Karpas-422 (cell line): ENCODE measurements around the gene DPH3. TPM values are rescaled to one million over a fixed set of nuclear protein-coding genes. Genes with fewer than 3 reads are reported as not detected.

Experiments
- DNase-seq: peaks from one replicate; pipeline ENCODE4 v3.0.0-alpha.2; 2015
- H2AFZ ChIP-seq: fragments of 200-600 bp; sonication (generic); 2 replicates; pipeline ENCODE4 v1.6.1; 2014; ENCODE audit warnings: antibody characterized with exemption, low read length, mixed read lengths
- H3K27ac ChIP-seq: fragments of 200-600 bp; sonication (generic); 2 replicates; pipeline ENCODE4 v1.5.1; 2014; ENCODE audit warnings: mild to moderate bottlenecking, low read length, moderate library complexity
- H3K27me3 ChIP-seq: fragments of 200-600 bp; sonication (generic); 2 replicates; pipeline ENCODE4 v1.6.1; 2014; ENCODE audit warnings: low read length, mixed read lengths
- H3K36me3 ChIP-seq: fragments of 200-600 bp; sonication (generic); 2 replicates; pipeline ENCODE4 v1.6.1; 2014; ENCODE audit warnings: low read length, mixed read lengths; ENCODE audit not compliant: insufficient read depth
- H3K4me1 ChIP-seq: fragments of 200-600 bp; sonication (generic); 2 replicates; pipeline ENCODE4 v1.6.1; 2014; ENCODE audit warnings: mild to moderate bottlenecking, low read length, mixed read lengths
- H3K4me2 ChIP-seq: fragments of 200-600 bp; sonication (generic); 2 replicates; pipeline ENCODE4 v1.6.1; 2014; ENCODE audit warnings: low read length, low read depth, mild to moderate bottlenecking; ENCODE audit not compliant: poor library complexity, severe bottlenecking
- H3K4me3 ChIP-seq: fragments of 200-600 bp; sonication (generic); 2 replicates; pipeline ENCODE4 v1.5.1; 2014; ENCODE audit warnings: mild to moderate bottlenecking, antibody characterized with exemption, low read length, mixed read lengths
- H3K79me2 ChIP-seq: fragments of 200-600 bp; sonication (generic); 2 replicates; pipeline ENCODE4 v1.6.1; 2014; ENCODE audit warnings: mild to moderate bottlenecking, low read length, mixed read lengths
- H3K9ac ChIP-seq: fragments of 200-600 bp; sonication (generic); 2 replicates; pipeline ENCODE4 v1.6.0; 2014; ENCODE audit warnings: low read length
- H3K9me2 ChIP-seq: fragments of 200-600 bp; sonication (generic), shearing (Covaris generic); replicated peaks from 2 replicates; pipeline ENCODE4 v1.6.0; 2014; ENCODE audit warnings: mild to moderate bottlenecking, low read length, moderate library complexity; ENCODE audit not compliant: insufficient read depth
- H3K9me3 ChIP-seq: fragments of 300-700, 200-600 bp; sonication (generic); 2 replicates; pipeline ENCODE4 v1.6.1; 2014; ENCODE audit warnings: low read length, mixed read lengths
- H4K20me1 ChIP-seq: fragments of 200-600 bp; sonication (generic); 2 replicates; pipeline ENCODE4 v1.6.1; 2014; ENCODE audit warnings: mild to moderate bottlenecking, antibody characterized with exemption, low read length, low read depth; ENCODE audit not compliant: insufficient read depth
- total RNA-seq: library from RNA; depleted of rRNA; stranded (reverse); fragments of >200 nt; shearing (Covaris generic); gene quantifications from 2 replicates; pipeline ENCODE4 v1.2.3, GENCODE V29; 2014; ENCODE audit warnings: low replicate concordance

DPH3 gene
- total RNA-seq, 1 experiment from 2014 or later = 22.2 TPM

- Histone ChIP-seq H3K79me2 (no peaks in the 10 kb centered on the region), H3K4me1 (peaks cover 36% of the 10 kb centered on the region), H3K27ac (no peak overlapping the region), H3K27me3 (no peaks in the 10 kb centered on the region), H3K4me3 (no peak overlapping the region), H4K20me1 (no peaks in the 10 kb centered on the region), H2AFZ (no peak overlapping the region), H3K9me2 (no peaks in the 10 kb centered on the region), H3K9ac (no peak overlapping the region), H3K36me3 (no peaks in the 10 kb centered on the region), H3K4me2 (no peak overlapping the region), H3K9me3 (no peaks in the 10 kb centered on the region)
- no peak for DNase-seq
Measured at GRCh38 chr3:16251316-16252085, 13.2 kb downstream of the DPH3 start.

DNA sequence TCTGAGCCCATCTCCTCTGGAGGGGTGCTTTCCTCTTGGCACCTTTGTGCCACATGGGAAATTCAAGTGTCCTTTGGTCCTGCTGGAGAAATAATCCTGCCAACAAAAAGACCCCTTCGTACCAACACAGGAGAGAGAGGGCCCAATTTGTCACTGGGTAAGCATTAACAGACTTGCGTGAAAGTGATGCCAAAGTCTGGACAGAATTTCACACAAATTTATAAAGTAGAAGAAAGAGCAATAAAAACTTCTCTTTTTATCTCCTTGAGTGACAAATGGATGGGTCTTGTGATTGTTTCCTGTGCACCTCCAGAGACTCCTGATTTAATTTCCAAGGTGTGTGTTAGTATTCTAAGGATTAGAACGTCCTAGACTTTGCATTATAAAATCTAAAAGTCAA is 14.9 kb downstream of the DPH3 start:
- Histone ChIP-seq H3K36me3 (no peaks in the 10 kb centered on the region), H3K27ac (no peak overlapping the region), H3K9me2 (no peaks in the 10 kb centered on the region), H3K27me3 (no peaks in the 10 kb centered on the region), H3K79me2 (no peaks in the 10 kb centered on the region), H3K9me3 (no peaks in the 10 kb centered on the region), H3K9ac (no peak overlapping the region), H3K4me2 (no peak overlapping the region), H3K4me3 (no peak overlapping the region), H4K20me1 (no peaks in the 10 kb centered on the region), H3K4me1 (peaks cover 50% of the 10 kb centered on the region), H2AFZ (no peak overlapping the region)
- DNase-seq = no peak

GRCh38 chr3:16249336-16249735 is 15.4 kb downstream of the DPH3 start:
- Histone ChIP-seq H2AFZ (no peak overlapping the region), H3K4me1 (peaks cover 55% of the 10 kb centered on the region), H3K9ac (no peak overlapping the region), H3K4me2 (no peak overlapping the region), H3K36me3 (no peaks in the 10 kb centered on the region), H3K27ac (no peak overlapping the region), H3K27me3 (no peaks in the 10 kb centered on the region), H3K9me3 (no peaks in the 10 kb centered on the region), H3K9me2 (no peaks in the 10 kb centered on the region), H3K79me2 (no peaks in the 10 kb centered on the region), H3K4me3 (no peak overlapping the region), H4K20me1 (no peaks in the 10 kb centered on the region)
- peak; percentile 80 for DNase-seq

DNA sequence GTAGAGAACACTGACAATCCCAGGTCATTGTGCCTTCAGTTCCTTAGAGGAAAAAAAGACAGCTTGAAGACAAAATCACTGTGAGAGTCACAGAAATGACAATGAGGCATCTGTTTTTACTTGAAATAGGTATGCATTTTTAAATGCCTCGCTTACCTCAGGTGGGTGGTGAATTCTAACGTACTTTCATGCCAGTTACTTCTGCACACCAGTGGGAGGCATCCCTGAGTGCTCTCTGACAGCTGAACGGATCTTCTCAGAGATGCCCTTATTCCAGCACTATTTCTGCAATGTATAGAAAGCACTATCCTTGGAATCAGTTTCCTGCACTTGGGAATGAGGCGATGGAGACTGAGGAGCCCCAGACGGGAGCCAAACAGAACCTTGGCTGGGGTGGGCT is 16.2 kb downstream of the DPH3 start:
- H4K20me1 ChIP-seq = no peaks in the 10 kb centered on the region
- no peak overlapping the region for H3K27ac ChIP-seq
- H3K9ac ChIP-seq = no peak overlapping the region

DNA sequence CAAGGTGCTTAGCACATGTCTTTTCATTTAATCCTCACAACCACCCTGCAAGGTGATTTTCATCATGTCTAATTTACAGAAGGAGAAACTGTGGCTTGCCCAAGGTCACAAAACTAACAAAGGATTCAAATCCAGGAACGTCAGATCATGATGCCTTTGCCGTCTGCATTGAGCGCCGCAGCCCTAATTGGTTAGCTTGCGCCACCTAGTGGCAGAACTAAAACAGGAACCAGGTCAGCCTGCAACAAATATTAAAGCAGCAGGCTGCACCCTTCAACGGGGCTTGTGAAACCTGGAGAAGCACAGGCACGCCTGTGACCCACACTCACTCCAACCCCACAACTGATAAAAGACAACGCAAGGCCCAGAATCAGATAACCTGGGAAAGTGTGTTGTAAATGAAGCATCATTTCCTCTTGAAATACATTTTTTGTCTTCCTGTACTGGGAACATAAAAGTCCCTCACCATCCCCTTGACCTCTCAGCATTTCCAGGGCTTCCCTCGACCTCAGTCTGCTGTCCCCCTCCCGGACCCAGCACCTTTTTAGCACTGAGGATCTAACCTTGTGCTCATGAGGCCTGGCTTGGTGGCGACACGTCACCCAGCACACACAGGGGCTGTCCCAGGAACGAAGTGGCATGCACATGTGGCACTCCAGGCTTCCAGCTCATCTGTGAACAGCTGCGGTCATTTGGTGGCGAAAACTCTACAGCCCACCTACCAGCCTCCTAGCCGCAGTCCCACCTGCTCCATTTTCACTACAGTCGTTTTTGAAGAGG is 17.3 kb downstream of the DPH3 start:
- Histone ChIP-seq H3K4me2 (peak overlapping the region; percentile 19), H3K79me2 (no peaks in the 10 kb centered on the region), H3K9ac (0 out of 2 replicates have a peak overlapping the region, but pooled peaks have one; percentile 25), H2AFZ (no peak overlapping the region), H3K27ac (no peak overlapping the region), H4K20me1 (no peaks in the 10 kb centered on the region), H3K4me1 (peaks cover 46% of the 10 kb centered on the region), H3K27me3 (no peaks in the 10 kb centered on the region), H3K4me3 (no peak overlapping the region), H3K9me3 (no peaks in the 10 kb centered on the region), H3K36me3 (no peaks in the 10 kb centered on the region), H3K9me2 (no peaks in the 10 kb centered on the region)
- DNase-seq = peak; percentile 95

More for the DNA sequence above, 16.2 kb downstream of the DPH3 start:
- H3K4me2 ChIP-seq = no peak overlapping the region
- no peaks in the 10 kb centered on the region for H3K27me3 ChIP-seq
- H2AFZ ChIP-seq = no peak overlapping the region
- H3K79me2 ChIP-seq = no peaks in the 10 kb centered on the region
- H3K4me1 ChIP-seq = peaks cover 57% of the 10 kb centered on the region
- H3K9me3 ChIP-seq = no peaks in the 10 kb centered on the region
- H3K36me3 ChIP-seq = no peaks in the 10 kb centered on the region
- no peak for DNase-seq
- no peaks in the 10 kb centered on the region for H3K9me2 ChIP-seq
- H3K4me3 ChIP-seq = no peak overlapping the region

- Histone ChIP-seq H3K9ac (peak overlapping the region; percentile 7; the same call in 1 of the 2 replicates), H2AFZ (no peak overlapping the region), H3K27me3 (no peaks in the 10 kb centered on the region), H3K79me2 (no peaks in the 10 kb centered on the region), H3K9me2 (no peaks in the 10 kb centered on the region), H3K4me1 (peaks cover 33% of the 10 kb centered on the region), H3K9me3 (no peaks in the 10 kb centered on the region), H4K20me1 (no peaks in the 10 kb centered on the region), H3K36me3 (no peaks in the 10 kb centered on the region), H3K27ac (no peak overlapping the region), H3K4me2 (peak overlapping the region; percentile 59), H3K4me3 (no peak overlapping the region)
- DNase-seq = peak; percentile 58
Measured at GRCh38 chr3:16245609-16246008, 19.1 kb downstream of the DPH3 start.

DNA sequence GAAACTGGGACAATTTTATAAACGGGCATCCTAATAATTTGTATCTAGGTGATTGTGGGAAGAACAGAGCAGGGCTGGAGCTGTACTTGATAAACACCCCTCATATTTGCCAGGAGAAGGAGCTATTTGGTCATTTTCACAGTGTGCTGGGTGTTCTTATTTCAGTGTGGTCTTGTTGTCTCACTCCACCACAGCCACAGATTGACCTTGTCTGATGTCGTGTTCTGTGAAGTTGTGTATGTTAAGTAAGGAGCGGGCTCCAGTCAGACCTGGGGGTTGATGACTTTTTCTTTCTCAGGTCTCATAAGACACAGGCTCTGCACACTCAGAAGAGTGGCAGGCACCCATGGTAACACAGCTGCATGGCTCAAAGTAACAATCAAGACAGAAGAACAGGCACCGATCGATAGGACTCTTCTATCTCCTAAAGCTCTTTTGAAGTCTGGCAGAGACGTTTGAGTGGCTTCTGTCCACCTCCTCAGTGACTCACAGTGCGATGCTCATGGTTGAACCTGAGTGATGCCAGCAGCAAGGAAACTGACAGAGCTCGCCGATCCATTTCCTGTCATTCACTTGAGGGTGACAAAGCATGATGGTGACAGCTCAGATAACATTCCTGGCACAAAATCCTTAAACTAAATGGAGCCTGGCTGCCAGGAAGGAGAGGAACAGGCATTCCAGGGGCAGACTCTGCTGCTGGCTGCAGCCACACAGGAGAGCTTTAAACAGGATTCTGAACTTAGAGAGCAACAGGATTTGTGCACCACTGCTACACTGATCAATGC is 20.8 kb downstream of the DPH3 start:
- H3K27ac ChIP-seq = no peak overlapping the region
- no peaks in the 10 kb centered on the region for H4K20me1 ChIP-seq
- peaks cover 33% of the 10 kb centered on the region for H3K4me1 ChIP-seq
- DNase-seq = no peak
- H3K4me3 ChIP-seq = no peak overlapping the region
- H2AFZ ChIP-seq = no peak overlapping the region
- no peaks in the 10 kb centered on the region for H3K9me2 ChIP-seq
- no peak overlapping the region for H3K9ac ChIP-seq
- no peaks in the 10 kb centered on the region for H3K27me3 ChIP-seq
- no peak overlapping the region for H3K4me2 ChIP-seq
- H3K9me3 ChIP-seq = no peaks in the 10 kb centered on the region
- no peaks in the 10 kb centered on the region for H3K36me3 ChIP-seq
- no peaks in the 10 kb centered on the region for H3K79me2 ChIP-seq

GRCh38 chr3:16242177-16242576 is 22.6 kb downstream of the DPH3 start:
- Histone ChIP-seq H3K4me3 (no peak overlapping the region), H4K20me1 (no peaks in the 10 kb centered on the region), H3K79me2 (no peaks in the 10 kb centered on the region), H3K9ac (no peak overlapping the region), H3K27me3 (0 out of 2 replicates have a peak, but pooled peaks cover 2% of the 10 kb centered on the region), H3K36me3 (no peaks in the 10 kb centered on the region), H3K9me3 (no peaks in the 10 kb centered on the region), H3K4me1 (peaks cover 27% of the 10 kb centered on the region), H3K27ac (no peak overlapping the region), H2AFZ (no peak overlapping the region; the same call in 1 of the 2 replicates), H3K4me2 (no peak overlapping the region), H3K9me2 (no peaks in the 10 kb centered on the region; the same call in 1 of the 2 replicates)
- DNase-seq = no peak
